ENCODE measurements around the gene WDCP. TPM values are rescaled to one million over a fixed set of nuclear protein-coding genes. Genes with fewer than 3 reads are reported as not detected.
"Not testable (repeated sequence)": the region's sequence is repeated elsewhere in the genome, so short reads cannot be mapped to it uniquely, and the experiment has no call there.

The WDCP gene
- total RNA-seq (2014; rRNA removed; shearing (Covaris generic)), result 7.1 and 7.6 TPM in 2 replicates

GRCh38 chr2:24046930-24047702 is at the start of gene WDCP:
Gene WDCP, minus strand, starts transcription at chr2:24047391. Its CDS starts 7,897 bp downstream, at chr2:24039494.
- peak; percentile 97 for DNase-seq (ENCODE audit: low spot score)

- not testable (repeated sequence) for DNase-seq (ENCODE audit: low spot score)
These were observed 48.0 kb upstream of the WDCP start for GRCh38 chr2:24095171-24095677.

- not testable (repeated sequence) for DNase-seq (ENCODE audit: low spot score)
These were observed 46.1 kb upstream of the WDCP start for GRCh38 chr2:24093270-24093669.

GRCh38 chr2:24088821-24089359 is 41.7 kb upstream of the WDCP start:
- DNase-seq (ENCODE audit: low spot score), result no peak

- DNase-seq (ENCODE audit: low spot score), result no peak
These were observed 39.8 kb upstream of the WDCP start for GRCh38 chr2:24087032-24087431.

- no peak for DNase-seq (ENCODE audit: low spot score)
These were observed 39.0 kb upstream of the WDCP start for GRCh38 chr2:24086241-24086640.

GRCh38 chr2:24085200-24085489 is 38.0 kb upstream of the WDCP start:
- DNase-seq (ENCODE audit: low spot score), result no peak

- peak; percentile 64 for DNase-seq (ENCODE audit: low spot score)
These were observed 37.4 kb upstream of the WDCP start, which contains the start of gene TP53I3 for GRCh38 chr2:24084386-24085199. Gene TP53I3, minus strand, starts transcription at chr2:24084834. Its CDS starts 508 bp downstream, at chr2:24084326.

GRCh38 chr2:24083567-24084385 is 36.6 kb upstream of the WDCP start:
- DNase-seq (ENCODE audit: low spot score), result peak; percentile 8

- DNase-seq (ENCODE audit: low spot score), result no peak
These were observed 35.8 kb upstream of the WDCP start for GRCh38 chr2:24082787-24083566.

GRCh38 chr2:24080701-24081100 is 33.5 kb upstream of the WDCP start:
- no peak for DNase-seq (ENCODE audit: low spot score)

- DNase-seq (ENCODE audit: low spot score), result no peak
These were observed 30.7 kb upstream of the WDCP start for GRCh38 chr2:24077879-24078278.

- no peak for DNase-seq (ENCODE audit: low spot score)
These were observed 30.3 kb upstream of the WDCP start for GRCh38 chr2:24077535-24077877.

GRCh38 chr2:24076849-24077534 is 29.8 kb upstream of the WDCP start:
- no peak for DNase-seq (ENCODE audit: low spot score)

GRCh38 chr2:24075915-24076848 is 29.0 kb upstream of the WDCP start, which contains the start of gene SF3B6:
Gene SF3B6, minus strand, starts transcription at chr2:24076326. Its CDS starts 97 bp downstream, at chr2:24076229.
- DNase-seq (ENCODE audit: low spot score), result peak; percentile 96

GRCh38 chr2:24075259-24075658 is 28.1 kb upstream of the WDCP start:
- no peak for DNase-seq (ENCODE audit: low spot score)

GRCh38 chr2:24073816-24074215 is 26.6 kb upstream of the WDCP start:
- DNase-seq (ENCODE audit: low spot score), result no peak

- no peak for DNase-seq (ENCODE audit: low spot score)
These were observed 25.1 kb upstream of the WDCP start for GRCh38 chr2:24072259-24072658.

GRCh38 chr2:24065341-24065740 is 18.1 kb upstream of the WDCP start:
- DNase-seq (ENCODE audit: low spot score), result no peak
